NCI-H1417 treated with DMSO at 0.1 percent for 48 hours (cell line): ENCODE measurements around the gene KRTAP5-3.
"Not testable (repeated sequence)": the region's sequence is repeated elsewhere in the genome, so short reads cannot be mapped to it uniquely, and the experiment has no call there.

Experiments
- DNase-seq: peaks from one replicate; lab custom pipeline; 2025; lab: John Stamatoyannopoulos, UW

The KRTAP5-3 gene

GRCh38 chr11:1608363-1608762, at the start of gene KRTAP5-3:
KRTAP5-3 (minus strand) TSS chr11:1608463; CDS start chr11:1608385, 78 bp downstream.
- DNase-seq = no peak

GRCh38 chr11:1656670-1657069, 48.4 kb upstream of the KRTAP5-3 start:
- DNase-seq = no peak

- no peak for DNase-seq
These were observed 47.8 kb upstream of the KRTAP5-3 start for GRCh38 chr11:1656061-1656441.

- DNase-seq = no peak
These were observed 47.2 kb upstream of the KRTAP5-3 start for GRCh38 chr11:1655168-1656060.

GRCh38 chr11:1654388-1655167, 46.3 kb upstream of the KRTAP5-3 start:
- no peak for DNase-seq

GRCh38 chr11:1653541-1654387, 45.5 kb upstream of the KRTAP5-3 start:
- DNase-seq = no peak

- no peak for DNase-seq
These were observed 44.7 kb upstream of the KRTAP5-3 start for GRCh38 chr11:1652771-1653540.

- DNase-seq = no peak
These were observed 44.1 kb upstream of the KRTAP5-3 start for GRCh38 chr11:1652442-1652770.

GRCh38 chr11:1652026-1652425, 43.8 kb upstream of the KRTAP5-3 start:
- no peak for DNase-seq

- no peak for DNase-seq
These were observed 43.2 kb upstream of the KRTAP5-3 start for GRCh38 chr11:1651411-1651980.

GRCh38 chr11:1650918-1651262, 42.6 kb upstream of the KRTAP5-3 start:
- DNase-seq = no peak

GRCh38 chr11:1650034-1650917, 42.0 kb upstream of the KRTAP5-3 start:
- no peak for DNase-seq

GRCh38 chr11:1648653-1649420, 40.6 kb upstream of the KRTAP5-3 start:
- no peak for DNase-seq

- no peak for DNase-seq
These were observed 39.8 kb upstream of the KRTAP5-3 start for GRCh38 chr11:1647901-1648652.

- DNase-seq = not testable (repeated sequence)
These were observed 38.3 kb upstream of the KRTAP5-3 start for GRCh38 chr11:1646540-1646939.

- no peak for DNase-seq
These were observed 37.1 kb upstream of the KRTAP5-3 start for GRCh38 chr11:1645357-1645821.

GRCh38 chr11:1644601-1645356, 36.5 kb upstream of the KRTAP5-3 start:
- DNase-seq = no peak

- no peak for DNase-seq
These were observed 35.0 kb upstream of the KRTAP5-3 start for GRCh38 chr11:1643146-1643690.
